Measurements from ENCODE around the gene FANCI. TPM values are rescaled to one million over a fixed set of nuclear protein-coding genes. Genes with fewer than 3 reads are reported as not detected.
"Not testable (repeated sequence)": the region's sequence is repeated elsewhere in the genome, so short reads cannot be mapped to it uniquely, and the experiment has no call there.

The FANCI gene
- total and polyA plus RNA-seq, 4 donors: 17.2 to 22.5 (median 20.8) TPM

DNA sequence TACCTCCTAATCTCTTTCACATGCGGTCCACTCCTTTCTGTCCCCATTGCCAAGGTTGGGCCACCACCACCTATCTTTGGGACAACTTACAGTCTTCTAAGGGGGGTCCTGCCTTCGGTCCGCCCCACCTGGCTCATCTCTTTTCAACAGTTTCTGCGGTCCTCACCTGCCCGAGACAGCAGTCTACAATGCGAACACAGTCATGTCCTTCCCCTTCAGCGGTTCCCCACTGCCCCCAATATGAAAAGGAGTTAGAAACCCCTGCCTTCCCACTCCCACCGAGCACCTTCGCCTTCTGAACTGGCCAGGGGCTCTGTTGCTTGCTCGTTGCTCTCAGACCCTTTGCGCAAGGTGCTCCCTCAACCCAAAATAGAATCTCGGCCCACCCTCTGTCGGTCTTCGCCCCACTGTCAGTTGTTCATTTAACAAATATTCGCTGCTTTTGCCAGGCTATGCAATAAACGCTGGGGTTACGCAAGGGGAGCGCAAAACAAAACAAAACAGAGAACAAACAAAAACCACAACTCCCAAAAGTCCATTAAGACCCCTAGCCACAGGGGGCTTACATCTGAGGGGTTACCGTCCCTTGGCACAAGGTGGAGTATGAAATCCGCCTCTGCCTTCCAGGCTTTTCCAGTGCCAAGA, 611 bp upstream of the FANCI start:
- Histone ChIP-seq H3K36me3 (ENCODE audit: control insufficient read depth, insufficient read depth, low read length) (no peaks in the 10 kb centered on the region), H3K27ac (ENCODE audit: low read depth, low read length) (peak overlapping the region; percentile 61), H3K9me3 (ENCODE audit: control insufficient read depth, insufficient read depth, low read length) (no peaks in the 10 kb centered on the region), H3K27me3 (ENCODE audit: control insufficient read depth, insufficient read depth, low read length) (no peaks in the 10 kb centered on the region), H3K4me1 (ENCODE audit: control insufficient read depth, insufficient read depth, low read length) (peaks cover 17% of the 10 kb centered on the region), H3K4me3 (ENCODE audit: low read depth, low read length) (peak overlapping the region; percentile 66)
- WGBS (ENCODE audit: insufficient coverage): 32% methylated on average over 19 of the region's 20 CpGs
- peak in 1 of 6 donors; percentile 4 for DNase-seq (ENCODE audit: low read depth in 4 of 6, low spot score in 6 of 6)

DNA sequence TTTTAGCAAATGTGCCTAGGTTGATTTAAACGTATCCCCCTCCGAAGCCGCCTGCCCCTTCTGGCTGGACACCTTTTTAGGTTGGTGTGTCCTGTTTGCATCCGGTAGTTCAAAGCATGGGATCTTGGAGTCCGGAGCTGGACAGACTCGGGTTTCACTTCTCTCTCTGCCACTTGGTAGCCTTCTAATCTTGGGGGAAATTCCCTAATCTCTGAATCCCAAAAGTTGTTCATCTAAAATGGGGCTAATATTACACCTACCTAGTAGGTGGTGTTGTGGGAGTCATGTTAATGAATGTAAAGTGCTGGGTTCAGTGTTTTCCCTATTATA, 760 bp downstream of the FANCI start:
- H3K36me3 ChIP-seq (ENCODE audit: control insufficient read depth, insufficient read depth, low read length): peaks cover 4% of the 10 kb centered on the region
- DNase-seq (ENCODE audit: low read depth in 4 of 6, low spot score in 6 of 6): no peak
- WGBS (ENCODE audit: insufficient coverage): no CpG with 5 or more reads among the region's 6 CpGs
- H3K4me1 ChIP-seq (ENCODE audit: control insufficient read depth, insufficient read depth, low read length): peaks cover 17% of the 10 kb centered on the region
- H3K27me3 ChIP-seq (ENCODE audit: control insufficient read depth, insufficient read depth, low read length): no peaks in the 10 kb centered on the region
- peak overlapping the region; percentile 66 for H3K4me3 ChIP-seq (ENCODE audit: low read depth, low read length)
- no peak overlapping the region for H3K27ac ChIP-seq (ENCODE audit: low read depth, low read length)
- H3K9me3 ChIP-seq (ENCODE audit: control insufficient read depth, insufficient read depth, low read length): peaks cover under 1% of the 10 kb centered on the region

DNA sequence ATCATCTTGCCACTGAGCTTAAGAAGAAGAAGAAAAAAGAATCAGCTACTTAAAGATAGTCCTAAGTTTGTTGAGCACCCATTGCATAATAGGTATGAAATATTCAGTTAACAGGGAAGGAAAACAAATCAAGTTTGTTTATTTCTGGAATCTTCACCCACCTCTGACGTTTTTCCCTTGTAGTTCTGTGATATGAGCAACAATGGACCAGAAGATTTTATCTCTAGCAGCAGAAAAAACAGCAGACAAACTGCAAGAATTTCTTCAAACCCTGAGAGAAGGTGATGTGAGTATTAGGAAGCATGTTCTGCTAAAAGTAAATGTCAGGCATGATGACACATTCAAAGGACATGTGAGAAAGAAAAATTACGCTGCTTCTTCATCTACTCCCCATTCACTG, 3.7 kb downstream of the FANCI start:
- peaks cover 17% of the 10 kb centered on the region for H3K4me1 ChIP-seq (ENCODE audit: control insufficient read depth, insufficient read depth, low read length)
- peaks cover 4% of the 10 kb centered on the region for H3K36me3 ChIP-seq (ENCODE audit: control insufficient read depth, insufficient read depth, low read length)
- H3K27me3 ChIP-seq (ENCODE audit: control insufficient read depth, insufficient read depth, low read length): no peaks in the 10 kb centered on the region
- no peak overlapping the region for H3K27ac ChIP-seq (ENCODE audit: low read depth, low read length)
- no peak overlapping the region for H3K4me3 ChIP-seq (ENCODE audit: low read depth, low read length)
- DNase-seq (ENCODE audit: low read depth in 4 of 6, low spot score in 6 of 6): no peak
- no CpG with 5 or more reads among the region's 2 CpGs for WGBS (ENCODE audit: insufficient coverage)
- H3K9me3 ChIP-seq (ENCODE audit: control insufficient read depth, insufficient read depth, low read length): peaks cover 4% of the 10 kb centered on the region

DNA sequence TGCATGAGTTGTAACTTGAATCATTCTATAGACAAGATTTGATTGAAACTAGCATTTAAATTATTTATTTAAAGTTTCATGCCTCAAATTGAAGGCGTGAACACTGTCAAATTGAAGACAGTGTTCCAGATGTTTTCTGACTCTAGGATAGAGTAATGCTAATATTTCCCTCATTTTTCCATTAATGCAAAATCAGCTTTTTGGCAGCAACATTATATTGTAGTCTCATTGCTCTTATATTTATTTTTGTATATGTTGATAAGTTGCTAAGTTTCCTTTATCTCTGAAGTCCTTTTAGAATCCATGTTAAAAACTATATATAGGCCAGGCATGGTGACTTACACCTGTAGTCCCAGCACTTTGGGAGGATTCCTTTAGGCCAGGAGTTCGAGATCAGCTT, 4.8 kb downstream of the FANCI start:
- WGBS (ENCODE audit: insufficient coverage): 100% methylated on average over 1 of the region's 2 CpGs
- no peak for DNase-seq (ENCODE audit: low read depth in 4 of 6, low spot score in 6 of 6)
- H3K27ac ChIP-seq (ENCODE audit: low read depth, low read length): no peak overlapping the region
- H3K27me3 ChIP-seq (ENCODE audit: control insufficient read depth, insufficient read depth, low read length): no peaks in the 10 kb centered on the region
- no peak overlapping the region for H3K4me3 ChIP-seq (ENCODE audit: low read depth, low read length)
- H3K9me3 ChIP-seq (ENCODE audit: control insufficient read depth, insufficient read depth, low read length): peaks cover 4% of the 10 kb centered on the region
- peaks cover 4% of the 10 kb centered on the region for H3K36me3 ChIP-seq (ENCODE audit: control insufficient read depth, insufficient read depth, low read length)
- H3K4me1 ChIP-seq (ENCODE audit: control insufficient read depth, insufficient read depth, low read length): peaks cover 7% of the 10 kb centered on the region

DNA sequence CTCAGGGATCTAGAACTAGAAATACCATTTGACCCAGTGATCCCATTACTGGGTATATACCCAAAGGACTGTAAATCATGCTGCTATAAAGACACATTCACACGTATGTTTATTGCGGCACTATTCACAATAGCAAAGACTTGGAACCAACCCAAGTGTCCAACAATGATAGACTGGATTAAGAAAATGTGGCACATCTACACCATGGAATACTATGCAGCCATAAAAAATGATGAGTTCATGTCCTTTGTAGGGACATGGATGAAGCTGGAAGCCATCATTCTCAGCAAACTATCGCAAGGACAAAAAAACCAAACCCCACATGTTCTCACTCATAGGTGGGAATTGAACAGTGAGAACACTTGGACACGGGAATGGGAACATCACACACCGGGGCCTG, 6.4 kb downstream of the FANCI start:
- no CpG with 5 or more reads among the region's 5 CpGs for WGBS (ENCODE audit: insufficient coverage)
- H3K9me3 ChIP-seq (ENCODE audit: control insufficient read depth, insufficient read depth, low read length); DNase-seq (ENCODE audit: low read depth in 4 of 6, low spot score in 6 of 6); H3K4me1 ChIP-seq (ENCODE audit: control insufficient read depth, insufficient read depth, low read length); H3K27me3 ChIP-seq (ENCODE audit: control insufficient read depth, insufficient read depth, low read length); H3K36me3 ChIP-seq (ENCODE audit: control insufficient read depth, insufficient read depth, low read length); H3K27ac ChIP-seq (ENCODE audit: low read depth, low read length); H3K4me3 ChIP-seq (ENCODE audit: low read depth, low read length): not testable (repeated sequence)

DNA sequence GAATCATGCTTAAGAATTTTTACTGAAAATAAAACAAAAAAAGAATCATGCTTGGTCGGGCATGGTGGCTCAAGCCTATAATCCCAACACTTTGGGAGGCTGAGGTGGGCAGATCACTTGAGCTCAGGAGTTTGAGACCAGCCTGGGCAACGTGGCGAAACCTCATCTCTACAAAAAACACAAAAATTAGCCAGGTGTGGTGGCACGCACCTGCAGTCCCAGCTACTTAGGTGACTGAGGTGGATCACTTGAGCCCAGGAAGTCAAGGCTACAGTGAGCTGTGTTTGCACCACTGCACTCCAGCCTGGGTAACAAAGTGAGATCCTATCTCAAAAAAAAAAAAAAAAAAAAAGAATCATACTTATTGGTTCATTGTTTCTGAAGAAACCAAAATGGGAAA, 33.5 kb downstream of the FANCI start:
- 93% methylated on average over 3 of the region's 4 CpGs for WGBS (ENCODE audit: insufficient coverage)

DNA sequence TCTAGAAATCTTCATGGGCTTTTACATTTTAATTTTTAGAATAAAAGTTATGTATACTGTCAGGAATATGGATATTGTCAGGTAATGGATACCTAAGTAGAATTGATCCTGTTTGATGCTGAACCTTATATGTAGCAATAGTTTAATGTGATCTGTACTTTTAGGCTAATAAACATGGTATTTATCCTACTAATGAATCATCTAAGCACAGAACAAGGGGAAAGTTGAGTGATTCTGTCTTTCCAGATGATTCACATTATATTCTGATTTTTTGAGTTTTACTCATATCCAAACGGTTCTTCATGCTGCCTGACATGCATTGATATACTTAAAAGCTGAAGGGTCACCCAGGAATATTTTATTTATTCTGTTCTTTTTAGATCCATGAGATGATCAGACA, 34.5 kb downstream of the FANCI start:
- peaks cover 3% of the 10 kb centered on the region for H3K36me3 ChIP-seq (ENCODE audit: control insufficient read depth, insufficient read depth, low read length)
- no peak overlapping the region for H3K27ac ChIP-seq (ENCODE audit: low read depth, low read length)
- no CpG with 5 or more reads among the region's 1 CpG for WGBS (ENCODE audit: insufficient coverage)
- no peak for DNase-seq (ENCODE audit: low read depth in 4 of 6, low spot score in 6 of 6)
- H3K4me3 ChIP-seq (ENCODE audit: low read depth, low read length): no peak overlapping the region
- no peaks in the 10 kb centered on the region for H3K9me3 ChIP-seq (ENCODE audit: control insufficient read depth, insufficient read depth, low read length)
- H3K27me3 ChIP-seq (ENCODE audit: control insufficient read depth, insufficient read depth, low read length): no peaks in the 10 kb centered on the region
- H3K4me1 ChIP-seq (ENCODE audit: control insufficient read depth, insufficient read depth, low read length): no peaks in the 10 kb centered on the region

More for the DNA sequence above, 33.5 kb downstream of the FANCI start:
- not testable (repeated sequence) for H3K36me3 ChIP-seq (ENCODE audit: control insufficient read depth, insufficient read depth, low read length); H3K4me3 ChIP-seq (ENCODE audit: low read depth, low read length); H3K4me1 ChIP-seq (ENCODE audit: control insufficient read depth, insufficient read depth, low read length); H3K27ac ChIP-seq (ENCODE audit: low read depth, low read length); H3K27me3 ChIP-seq (ENCODE audit: control insufficient read depth, insufficient read depth, low read length); H3K9me3 ChIP-seq (ENCODE audit: control insufficient read depth, insufficient read depth, low read length); DNase-seq (ENCODE audit: low read depth in 4 of 6, low spot score in 6 of 6)

DNA sequence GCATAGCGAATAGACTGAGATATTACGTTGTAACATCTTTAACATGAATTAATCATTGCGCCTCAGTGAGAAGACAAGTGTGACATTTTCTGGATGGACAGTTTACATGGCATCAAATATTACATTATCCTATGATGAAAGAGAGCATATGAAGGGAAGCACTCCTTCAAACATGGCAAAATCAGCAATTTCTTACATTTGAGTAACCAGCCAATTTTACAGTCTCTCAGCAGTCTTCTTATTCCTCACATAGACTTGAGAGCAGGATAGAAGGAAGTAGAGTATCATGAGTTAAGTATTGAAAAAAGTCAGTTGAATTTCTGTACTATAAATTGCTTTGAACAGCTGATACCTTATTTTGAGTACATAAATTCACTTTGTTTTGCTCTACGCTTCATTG, 38.9 kb downstream of the FANCI start:
- no peak overlapping the region for H3K4me3 ChIP-seq (ENCODE audit: low read depth, low read length)
- DNase-seq (ENCODE audit: low read depth in 4 of 6, low spot score in 6 of 6): no peak
- WGBS (ENCODE audit: insufficient coverage): no CpG with 5 or more reads among the region's 4 CpGs
- H3K27ac ChIP-seq (ENCODE audit: low read depth, low read length): no peak overlapping the region
- H3K4me1 ChIP-seq (ENCODE audit: control insufficient read depth, insufficient read depth, low read length): no peaks in the 10 kb centered on the region
- H3K9me3 ChIP-seq (ENCODE audit: control insufficient read depth, insufficient read depth, low read length): no peaks in the 10 kb centered on the region
- H3K27me3 ChIP-seq (ENCODE audit: control insufficient read depth, insufficient read depth, low read length): no peaks in the 10 kb centered on the region
- H3K36me3 ChIP-seq (ENCODE audit: control insufficient read depth, insufficient read depth, low read length): peaks cover 2% of the 10 kb centered on the region

DNA sequence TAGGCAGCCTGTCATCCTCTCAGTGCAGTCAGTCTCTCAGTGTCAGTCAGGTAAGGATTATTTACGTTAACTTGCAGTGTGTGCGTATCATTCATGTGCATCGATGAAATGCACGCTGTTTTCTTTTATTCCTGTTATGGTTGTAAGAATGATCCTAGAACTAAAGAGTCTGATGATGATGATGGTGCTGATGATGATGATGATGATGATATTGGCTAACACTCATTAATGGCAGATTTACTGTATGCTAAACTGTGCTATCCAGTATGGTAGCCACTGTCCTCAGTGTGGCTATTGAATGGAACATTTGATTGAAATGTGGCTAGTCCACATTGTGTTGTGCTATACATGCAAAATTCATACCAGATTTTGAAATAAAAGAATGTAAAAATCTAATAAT, 39.4 kb downstream of the FANCI start:
- DNase-seq (ENCODE audit: low read depth in 4 of 6, low spot score in 6 of 6): no peak
- H3K9me3 ChIP-seq (ENCODE audit: control insufficient read depth, insufficient read depth, low read length): no peaks in the 10 kb centered on the region
- H3K27me3 ChIP-seq (ENCODE audit: control insufficient read depth, insufficient read depth, low read length): no peaks in the 10 kb centered on the region
- no peak overlapping the region for H3K4me3 ChIP-seq (ENCODE audit: low read depth, low read length)
- no peaks in the 10 kb centered on the region for H3K4me1 ChIP-seq (ENCODE audit: control insufficient read depth, insufficient read depth, low read length)
- WGBS (ENCODE audit: insufficient coverage): 95% methylated on average over 4 of the region's 4 CpGs
- no peak overlapping the region for H3K27ac ChIP-seq (ENCODE audit: low read depth, low read length)
- peaks cover 2% of the 10 kb centered on the region for H3K36me3 ChIP-seq (ENCODE audit: control insufficient read depth, insufficient read depth, low read length)

DNA sequence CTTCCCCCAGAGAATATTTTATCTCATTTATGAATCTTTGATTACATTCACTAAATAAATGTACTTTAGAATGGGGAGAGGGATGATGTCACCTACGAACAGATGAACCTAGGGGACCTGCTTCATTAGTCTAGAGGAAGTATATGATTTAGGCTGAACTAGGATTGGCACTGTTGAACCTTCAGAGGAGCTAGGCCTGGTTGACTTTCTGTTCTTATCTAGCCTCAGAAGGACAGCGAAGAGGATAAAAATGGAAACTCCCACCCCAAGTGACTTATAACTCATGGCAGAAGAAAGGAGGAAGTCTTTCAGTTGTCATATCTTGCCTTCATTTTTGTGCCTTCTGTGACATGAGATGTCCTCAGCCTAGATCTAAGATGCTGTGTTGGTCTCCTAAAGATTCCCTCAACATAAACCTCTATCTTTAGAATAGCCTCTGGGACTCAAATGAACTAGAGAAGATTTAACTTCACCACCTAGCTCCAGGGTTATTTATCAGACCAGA, 48.2 kb downstream of the FANCI start:
- no peaks in the 10 kb centered on the region for H3K4me1 ChIP-seq (ENCODE audit: control insufficient read depth, insufficient read depth, low read length)
- H3K9me3 ChIP-seq (ENCODE audit: control insufficient read depth, insufficient read depth, low read length): no peaks in the 10 kb centered on the region
- peaks cover under 1% of the 10 kb centered on the region for H3K36me3 ChIP-seq (ENCODE audit: control insufficient read depth, insufficient read depth, low read length)
- no peak overlapping the region for H3K4me3 ChIP-seq (ENCODE audit: low read depth, low read length)
- H3K27ac ChIP-seq (ENCODE audit: low read depth, low read length): no peak overlapping the region
- no peak for DNase-seq (ENCODE audit: low read depth in 4 of 6, low spot score in 6 of 6)
- no peaks in the 10 kb centered on the region for H3K27me3 ChIP-seq (ENCODE audit: control insufficient read depth, insufficient read depth, low read length)
- WGBS (ENCODE audit: insufficient coverage): no CpG with 5 or more reads among the region's 2 CpGs
